ENCODE data around the gene SAMHD1.
"Not testable (repeated sequence)": the region's sequence is repeated elsewhere in the genome, so short reads cannot be mapped to it uniquely, and the experiment has no call there.

SAMHD1 gene

GRCh38 chr20:36956016-36956415, 4.5 kb upstream of the SAMHD1 start:
- DNase-seq (ENCODE audit: low read depth in 2 of 2) = no peak

- DNase-seq (ENCODE audit: low read depth in 2 of 2) = no peak
Observed at GRCh38 chr20:36951979-36952738, 651 bp upstream of the SAMHD1 start.

- DNase-seq (ENCODE audit: low read depth in 2 of 2) = no peak
Observed at GRCh38 chr20:36950414-36951197, 902 bp downstream of the SAMHD1 start.

GRCh38 chr20:36941401-36941835, 10.1 kb downstream of the SAMHD1 start:
- no peak for DNase-seq (ENCODE audit: low read depth in 2 of 2)

GRCh38 chr20:36937402-36937770, 14.1 kb downstream of the SAMHD1 start:
- DNase-seq (ENCODE audit: low read depth in 2 of 2) = no peak

GRCh38 chr20:36936761-36937401, 14.6 kb downstream of the SAMHD1 start:
- DNase-seq (ENCODE audit: low read depth in 2 of 2) = not testable (repeated sequence)

- DNase-seq (ENCODE audit: low read depth in 2 of 2) = no peak
Observed at GRCh38 chr20:36936341-36936740, 15.2 kb downstream of the SAMHD1 start.

GRCh38 chr20:36933571-36933970, 17.9 kb downstream of the SAMHD1 start:
- DNase-seq (ENCODE audit: low read depth in 2 of 2) = not testable (repeated sequence)

- no peak for DNase-seq (ENCODE audit: low read depth in 2 of 2)
Observed at GRCh38 chr20:36932476-36933426, 18.8 kb downstream of the SAMHD1 start.

- not testable (repeated sequence) for DNase-seq (ENCODE audit: low read depth in 2 of 2)
Observed at GRCh38 chr20:36932067-36932466, 19.4 kb downstream of the SAMHD1 start.

GRCh38 chr20:36929691-36930090, 21.8 kb downstream of the SAMHD1 start:
- DNase-seq (ENCODE audit: low read depth in 2 of 2) = no peak

- no peak for DNase-seq (ENCODE audit: low read depth in 2 of 2)
Observed at GRCh38 chr20:36929290-36929689, 22.2 kb downstream of the SAMHD1 start.

- DNase-seq (ENCODE audit: low read depth in 2 of 2) = no peak
Observed at GRCh38 chr20:36927704-36928103, 23.8 kb downstream of the SAMHD1 start.

GRCh38 chr20:36926653-36927200, 24.8 kb downstream of the SAMHD1 start:
- DNase-seq (ENCODE audit: low read depth in 2 of 2) = no peak

- no peak for DNase-seq (ENCODE audit: low read depth in 2 of 2)
Observed at GRCh38 chr20:36925234-36925633, 26.3 kb downstream of the SAMHD1 start.

- no peak for DNase-seq (ENCODE audit: low read depth in 2 of 2)
Observed at GRCh38 chr20:36924167-36925045, 27.1 kb downstream of the SAMHD1 start.

GRCh38 chr20:36920334-36920730, 31.2 kb downstream of the SAMHD1 start:
- DNase-seq (ENCODE audit: low read depth in 2 of 2) = no peak

GRCh38 chr20:36919715-36920333, 31.7 kb downstream of the SAMHD1 start:
- peak; percentile 23 to 39 for DNase-seq (ENCODE audit: low read depth in 2 of 2)

- no peak for DNase-seq (ENCODE audit: low read depth in 2 of 2)
Observed at GRCh38 chr20:36917943-36918342, 33.6 kb downstream of the SAMHD1 start.

GRCh38 chr20:36917240-36917639, 34.3 kb downstream of the SAMHD1 start:
- no peak for DNase-seq (ENCODE audit: low read depth in 2 of 2)

Data from fibroblast of skin of left quadriceps (primary cell).